IPS-11a (cell line): ENCODE results near the gene GRIP1.

Experiments
- H3K4me3 ChIP-seq: one replicate; pipeline ENCODE4 v1.5.1; 2013; ENCODE audit warnings: low read depth, low read length, control low read depth

The GRIP1 gene

GRCh38 chr12:66678338-66679275, at the start of gene GRIP1:
GRIP1 (minus strand) TSS chr12:66679076; CDS start chr12:66678904, 172 bp downstream.
- H3K4me3 ChIP-seq: no peak within 1 kb of the TSS

- no peak overlapping the region for H3K4me3 ChIP-seq
Measured at GRCh38 chr12:66726556-66726955, 47.7 kb upstream of the GRIP1 start.

GRCh38 chr12:66725031-66725430, 46.2 kb upstream of the GRIP1 start:
- H3K4me3 ChIP-seq: no peak overlapping the region

- no peak overlapping the region for H3K4me3 ChIP-seq
Measured at GRCh38 chr12:66724616-66725015, 45.7 kb upstream of the GRIP1 start.

- no peak overlapping the region for H3K4me3 ChIP-seq
Measured at GRCh38 chr12:66724026-66724425, 45.1 kb upstream of the GRIP1 start.

- no peak overlapping the region for H3K4me3 ChIP-seq
Measured at GRCh38 chr12:66719862-66720261, 41.0 kb upstream of the GRIP1 start.

- no peak overlapping the region for H3K4me3 ChIP-seq
Measured at GRCh38 chr12:66717036-66717673, 38.3 kb upstream of the GRIP1 start.

GRCh38 chr12:66716522-66716921, 37.6 kb upstream of the GRIP1 start:
- H3K4me3 ChIP-seq: no peak overlapping the region

- no peak overlapping the region for H3K4me3 ChIP-seq
Measured at GRCh38 chr12:66714709-66715108, 35.8 kb upstream of the GRIP1 start.

- no peak overlapping the region for H3K4me3 ChIP-seq
Measured at GRCh38 chr12:66713984-66714383, 35.1 kb upstream of the GRIP1 start.

- no peak overlapping the region for H3K4me3 ChIP-seq
Measured at GRCh38 chr12:66709893-66710292, 31.0 kb upstream of the GRIP1 start.

- no peak overlapping the region for H3K4me3 ChIP-seq
Measured at GRCh38 chr12:66709457-66709773, 30.5 kb upstream of the GRIP1 start.

GRCh38 chr12:66708704-66709456, 30.0 kb upstream of the GRIP1 start:
- H3K4me3 ChIP-seq: no peak overlapping the region

GRCh38 chr12:66707002-66707697, 28.3 kb upstream of the GRIP1 start:
- no peak overlapping the region for H3K4me3 ChIP-seq

- no peak overlapping the region for H3K4me3 ChIP-seq
Measured at GRCh38 chr12:66699738-66700482, 21.0 kb upstream of the GRIP1 start.

- H3K4me3 ChIP-seq: no peak overlapping the region
Measured at GRCh38 chr12:66698558-66698957, 19.7 kb upstream of the GRIP1 start.

GRCh38 chr12:66697404-66697803, 18.5 kb upstream of the GRIP1 start:
- H3K4me3 ChIP-seq: no peak overlapping the region

GRCh38 chr12:66694666-66695613, 16.1 kb upstream of the GRIP1 start:
- H3K4me3 ChIP-seq: no peak overlapping the region

- no peak overlapping the region for H3K4me3 ChIP-seq
Measured at GRCh38 chr12:66693901-66694513, 15.1 kb upstream of the GRIP1 start.
